ENCODE results near the gene DHRS2. TPM values are rescaled to one million over a fixed set of nuclear protein-coding genes. Genes with fewer than 3 reads are reported as not detected.

The DHRS2 gene
- polyA plus RNA-seq, 1 donor from 2014 or later: 1.3 TPM

GRCh38 chr14:23618415-23618988 is 17.7 kb upstream of the DHRS2 start:
- no peaks in the 10 kb centered on the region for H4K20me1 ChIP-seq (ENCODE audit: insufficient read depth)
- no peaks in the 10 kb centered on the region for H3K9me2 ChIP-seq (ENCODE audit: insufficient read depth, low read length)
- H3K4me3 ChIP-seq (ENCODE audit: low read length): no peak overlapping the region
- no peaks in the 10 kb centered on the region for H3F3A ChIP-seq (ENCODE audit: insufficient read depth, low read length, poor library complexity, severe bottlenecking)
- no peak overlapping the region for H3K9ac ChIP-seq (ENCODE audit: low read length)
- H2AFZ ChIP-seq (ENCODE audit: low read depth, low read length): no peak overlapping the region
- peaks cover 4% of the 10 kb centered on the region for H3K9me3 ChIP-seq (ENCODE audit: low read length)
- no peaks in the 10 kb centered on the region for H3K79me2 ChIP-seq (replicated peaks; ENCODE audit: insufficient read depth, low read length)
- TF ChIP-seq REST (IDR thresholded peaks at IDR 0.05; ENCODE audit: borderline replicate concordance): no peak
- TF ChIP-seq, protein P1, sequence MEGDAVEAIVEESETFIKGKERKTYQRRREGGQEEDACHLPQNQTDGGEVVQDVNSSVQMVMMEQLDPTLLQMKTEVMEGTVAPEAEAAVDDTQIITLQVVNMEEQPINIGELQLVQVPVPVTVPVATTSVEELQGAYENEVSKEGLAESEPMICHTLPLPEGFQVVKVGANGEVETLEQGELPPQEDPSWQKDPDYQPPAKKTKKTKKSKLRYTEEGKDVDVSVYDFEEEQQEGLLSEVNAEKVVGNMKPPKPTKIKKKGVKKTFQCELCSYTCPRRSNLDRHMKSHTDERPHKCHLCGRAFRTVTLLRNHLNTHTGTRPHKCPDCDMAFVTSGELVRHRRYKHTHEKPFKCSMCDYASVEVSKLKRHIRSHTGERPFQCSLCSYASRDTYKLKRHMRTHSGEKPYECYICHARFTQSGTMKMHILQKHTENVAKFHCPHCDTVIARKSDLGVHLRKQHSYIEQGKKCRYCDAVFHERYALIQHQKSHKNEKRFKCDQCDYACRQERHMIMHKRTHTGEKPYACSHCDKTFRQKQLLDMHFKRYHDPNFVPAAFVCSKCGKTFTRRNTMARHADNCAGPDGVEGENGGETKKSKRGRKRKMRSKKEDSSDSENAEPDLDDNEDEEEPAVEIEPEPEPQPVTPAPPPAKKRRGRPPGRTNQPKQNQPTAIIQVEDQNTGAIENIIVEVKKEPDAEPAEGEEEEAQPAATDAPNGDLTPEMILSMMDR (IDR thresholded peaks at IDR 0.05; ENCODE audit: poor library complexity, severe bottlenecking): no peak
- TF ChIP-seq POLR2AphosphoS5 (IDR thresholded peaks at IDR 0.05): no peak
- TF ChIP-seq EZH2 (IDR thresholded peaks at IDR 0.05; ENCODE audit: borderline replicate concordance, insufficient read depth, low read length, poor library complexity, severe bottlenecking): no peak
- no peak for TF ChIP-seq SMC3 (conservative IDR thresholded peaks at IDR 0.05; ENCODE audit: poor library complexity)
- TF ChIP-seq RAD21 (conservative IDR thresholded peaks at IDR 0.05): no peak
- no peak overlapping the region for H3K4me2 ChIP-seq (ENCODE audit: low read length)
- H3K36me3 ChIP-seq (ENCODE audit: insufficient read depth, low read length): no peaks in the 10 kb centered on the region
- H3K27ac ChIP-seq (ENCODE audit: low read length): no peak overlapping the region
- H3K27me3 ChIP-seq (ENCODE audit: insufficient read depth, low read depth, low read length): no peaks in the 10 kb centered on the region

DNA sequence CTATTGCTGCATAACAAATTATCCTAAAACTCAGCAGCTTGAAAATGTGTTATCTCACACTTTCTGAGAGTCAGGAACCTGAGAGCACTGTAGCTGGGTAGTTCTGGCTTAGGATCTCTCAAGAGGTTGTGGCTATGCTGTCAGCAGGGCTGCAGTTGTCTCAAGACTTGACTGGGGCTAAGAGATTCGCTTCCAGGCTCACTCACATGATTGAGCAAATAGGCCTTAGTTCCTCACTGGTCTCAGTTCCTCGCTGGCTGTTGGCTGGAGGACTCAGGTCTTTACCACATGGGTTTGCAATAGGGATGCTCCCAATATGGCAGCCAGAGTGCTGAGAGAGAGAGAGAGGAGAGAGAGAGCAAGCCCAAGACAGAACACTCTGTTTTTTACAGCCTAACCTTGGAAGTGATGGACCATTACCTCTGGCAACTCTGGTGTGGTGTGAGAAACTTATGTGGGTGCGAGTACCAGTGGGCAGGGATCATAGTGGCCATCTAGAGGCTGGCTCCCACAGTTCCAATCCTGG is 15.9 kb upstream of the DHRS2 start:
- Histone ChIP-seq H4K20me1 (ENCODE audit: insufficient read depth) (no peaks in the 10 kb centered on the region), H3K27ac (ENCODE audit: low read length) (no peak overlapping the region), H3K9me3 (ENCODE audit: low read length) (peaks cover 11% of the 10 kb centered on the region), H2AFZ (ENCODE audit: low read depth, low read length) (no peak overlapping the region), H3K9me2 (ENCODE audit: insufficient read depth, low read length) (no peaks in the 10 kb centered on the region), H3K27me3 (ENCODE audit: insufficient read depth, low read depth, low read length) (no peaks in the 10 kb centered on the region), H3K79me2 (replicated peaks; ENCODE audit: insufficient read depth, low read length) (no peaks in the 10 kb centered on the region), H3K4me3 (ENCODE audit: low read length) (no peak overlapping the region), H3F3A (ENCODE audit: insufficient read depth, low read length, poor library complexity, severe bottlenecking) (no peaks in the 10 kb centered on the region), H3K36me3 (ENCODE audit: insufficient read depth, low read length) (no peaks in the 10 kb centered on the region), H3K4me2 (ENCODE audit: low read length) (no peak overlapping the region), H3K9ac (ENCODE audit: low read length) (no peak overlapping the region)
- TF ChIP-seq REST (IDR thresholded peaks at IDR 0.05; ENCODE audit: borderline replicate concordance) (no peak), EP300 (conservative IDR thresholded peaks at IDR 0.05; ENCODE audit: poor library complexity, severe bottlenecking) (no peak), MXI1 (conservative IDR thresholded peaks at IDR 0.05; ENCODE audit: poor library complexity, severe bottlenecking) (no peak), RAD21 (conservative IDR thresholded peaks at IDR 0.05) (no peak), EZH2 (IDR thresholded peaks at IDR 0.05; ENCODE audit: borderline replicate concordance, insufficient read depth, low read length, poor library complexity, severe bottlenecking) (no peak), POLR2AphosphoS5 (IDR thresholded peaks at IDR 0.05) (no peak), SMC3 (conservative IDR thresholded peaks at IDR 0.05; ENCODE audit: poor library complexity) (no peak)
- TF ChIP-seq, protein P1 (IDR thresholded peaks at IDR 0.05; ENCODE audit: poor library complexity, severe bottlenecking): no peak
